ENCODE measurements around the gene EIF5B. TPM values are rescaled to one million over a fixed set of nuclear protein-coding genes. Genes with fewer than 3 reads are reported as not detected.

The EIF5B gene
- total and polyA plus RNA-seq, 2 of the 8 experiments (the other 6 are each of a cell fraction or from before 2014, with no cell fraction given): 10.7 to 64.5 TPM

DNA sequence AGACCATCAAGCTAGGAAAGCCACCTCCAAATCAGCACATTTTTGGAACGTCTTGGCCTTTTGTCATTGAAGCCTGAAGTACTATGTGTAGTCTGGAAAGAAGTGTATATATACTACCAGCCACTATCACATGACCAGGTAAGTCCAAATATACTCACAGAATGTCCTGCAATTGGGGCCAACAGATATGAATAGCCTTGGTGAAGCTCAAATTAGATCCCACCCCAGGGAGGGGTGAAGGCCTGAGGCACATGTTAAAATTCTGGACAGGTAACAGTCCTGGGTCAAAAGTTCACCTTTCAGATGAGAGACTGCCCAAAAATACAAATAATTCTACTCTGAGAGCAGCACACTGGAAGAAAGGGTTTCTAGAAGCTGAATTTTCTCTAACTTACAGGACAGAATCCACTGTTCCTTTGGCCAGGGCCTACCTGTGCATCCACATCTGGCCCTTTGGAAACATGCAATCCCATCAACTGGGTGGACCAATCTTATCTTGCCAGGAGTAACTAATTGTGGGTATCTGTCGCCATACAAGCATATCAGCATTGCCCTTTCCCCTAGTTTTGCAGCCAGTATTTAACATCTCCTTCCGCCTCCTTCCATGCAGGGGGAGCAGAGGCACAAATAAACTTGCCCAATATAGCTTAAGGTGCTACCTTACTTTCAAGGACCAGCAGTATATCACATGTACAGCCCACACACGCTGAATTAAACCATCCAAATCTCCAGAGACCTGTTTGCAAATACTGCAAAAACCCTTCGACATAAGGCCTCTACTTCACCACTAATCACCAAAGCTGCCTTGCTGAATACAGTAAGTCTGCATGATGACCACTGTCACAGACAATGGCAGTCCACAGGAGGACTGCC is 67.8 kb downstream of the EIF5B start:
- no peak for FAIRE-seq
- Histone ChIP-seq H3K56ac (replicated peaks; ENCODE audit: insufficient read length, low read depth, low read length) (no peak overlapping the region), H2BK20ac (ENCODE audit: low read length) (no peak overlapping the region), H3K4me2 (ENCODE audit: insufficient read depth in 1 of 2, low read depth in 2 of 2, low read length in 2 of 2) (no peak overlapping the region), H2BK5ac (ENCODE audit: low read depth, low read length) (no peak overlapping the region), H3K9me3 (ENCODE audit: insufficient read depth in 2 of 2, low read depth in 1 of 2, low read length in 1 of 2) (no peaks in the 10 kb centered on the region), H3K23ac (ENCODE audit: insufficient read length) (no peak overlapping the region), H2AFZ (ENCODE audit: low read length) (no peak overlapping the region), H3K4ac (replicated peaks; ENCODE audit: insufficient read length, low read depth, low read length) (no peak overlapping the region), H3K27me3 (replicated peaks in 1 of 4; ENCODE audit: control insufficient read depth in 3 of 4, extremely low read depth in 1 of 4, insufficient read depth in 3 of 4, low read length in 3 of 4) (no peaks in the 10 kb centered on the region), H3K79me2 (ENCODE audit: control insufficient read depth in 1 of 2, insufficient read depth in 2 of 2, low read length in 2 of 2) (no peaks in the 10 kb centered on the region), H3K14ac (ENCODE audit: insufficient read length) (no peak overlapping the region), H4K20me1 (replicated peaks in 1 of 2; ENCODE audit: control insufficient read depth in 1 of 2, insufficient read depth in 2 of 2, low read length in 2 of 2) (no peaks in the 10 kb centered on the region), H2BK12ac (ENCODE audit: low read depth, low read length) (no peak overlapping the region), H2AK5ac (ENCODE audit: low read depth, low read length) (no peak overlapping the region), H3K18ac (ENCODE audit: extremely low read depth, low read length) (no peak overlapping the region), H4K91ac (replicated peaks; ENCODE audit: insufficient read length, low read length) (no peak overlapping the region), H3K79me1 (ENCODE audit: low read depth, low read length) (no peaks in the 10 kb centered on the region), H2BK15ac (ENCODE audit: low read length) (no peak overlapping the region), H4K5ac (ENCODE audit: insufficient read length, low read depth, low read length) (no peak overlapping the region), H3K4me3 (ENCODE audit: extremely low read depth in 1 of 4, insufficient read depth in 2 of 4, low read depth in 3 of 4, low read length in 4 of 4) (no peak overlapping the region), H3K9ac (replicated peaks in 1 of 4; ENCODE audit: extremely low read depth in 1 of 4, low read depth in 3 of 4, low read length in 3 of 4) (no peak overlapping the region), H3K4me1 (replicated peaks in 1 of 4; ENCODE audit: control insufficient read depth in 3 of 4, insufficient read depth in 4 of 4, low read length in 3 of 4) (peaks cover 0 to 4% (median 2%) of the 10 kb centered on the region in 4 experiments; a peak in 4 of 7 replicates), H3K36me3 (ENCODE audit: control insufficient read depth in 2 of 4, insufficient read depth in 4 of 4, low read length in 3 of 4) (peaks cover 4 to 78% (median 43%) of the 10 kb centered on the region in 4 experiments), H4K8ac (ENCODE audit: extremely low read depth, insufficient read depth, low read length) (no peak overlapping the region), H3K23me2 (ENCODE audit: low read depth, low read length) (no peaks in the 10 kb centered on the region), H3K27ac (ENCODE audit: low read depth, low read length) (no peak overlapping the region), H2BK120ac (replicated peaks; ENCODE audit: low read depth, low read length) (no peak overlapping the region)
- POLR2A ChIA-PET (ENCODE audit: partially characterized antibody): interaction anchor here (1.0 kb wide), 1 partner anchor 39 kb away, joined by 4 read pairs; no protein-coding TSS in a partner anchor
- no peak for DNase-seq (ENCODE audit: low read depth in 1 of 2, low spot score in 2 of 2)
- WGBS, 2 experiments (ENCODE audit: extremely low coverage in 1 of 2, insufficient coverage in 1 of 2, insufficient read length in 1 of 2, insufficient replicate concordance in 2 of 2, low coverage in 1 of 2, low lambda C conversion rate in 2 of 2, missing lambda C conversion rate in 1 of 2): 90% methylated on average over 5 of the region's 5 CpGs; no CpG with 5 or more reads in 1 of the 2 experiments
- CTCF ChIA-PET (ENCODE audit: partially characterized antibody): interaction anchor here (0.9 to 1.9 kb wide), 5 partner anchors 9 to 86 kb away, joined by 3 to 5 read pairs (median 3); partner anchors contain the start of genes EIF5B and TXNDC9
- TF ChIP-seq POLR2A (IDR thresholded peaks at IDR 0.05; ENCODE audit: control extremely low read depth in 1 of 2, low read depth in 2 of 2, low read length in 2 of 2): peak in 1 of 2 experiments; percentile 71; a peak in 2 of 3 replicates
- TF ChIP-seq BACH1 (IDR thresholded peaks at IDR 0.05; ENCODE audit: low read length): no peak
- TF ChIP-seq POLR2AphosphoS5 (IDR thresholded peaks at IDR 0.05; ENCODE audit: low read depth, low read length): peak; percentile 47; the same call in 1 of the 2 replicates
- TF ChIP-seq CHD1 (IDR thresholded peaks at IDR 0.05; ENCODE audit: low read depth, low read length): no peak

All from H1 (cell line).